ENCODE measurements around the gene GUCY2C. TPM values are rescaled to one million over a fixed set of nuclear protein-coding genes. Genes with fewer than 3 reads are reported as not detected.

GUCY2C gene
- total RNA-seq, 1 donor from 2014 or later, result 1.2 TPM

- H3K27ac Mint-ChIP-seq, result no peak overlapping the region
- DNase-seq (ENCODE audit: low spot score, unreplicated experiment), result no peak
- TF ChIP-seq CTCF (IDR thresholded peaks at IDR 0.05; ENCODE audit: unreplicated experiment), result no peak
- H3K9me3 Mint-ChIP-seq (ENCODE audit: low read depth), result peaks cover 4% of the 10 kb centered on the region
- no peak overlapping the region for H3K4me3 Mint-ChIP-seq (ENCODE audit: low read depth)
- H3K4me1 Mint-ChIP-seq (ENCODE audit: low read depth), result no peaks in the 10 kb centered on the region
- H3K27me3 Mint-ChIP-seq, result no peaks in the 10 kb centered on the region
- peaks cover 3% of the 10 kb centered on the region for H3K36me3 Mint-ChIP-seq (ENCODE audit: insufficient read depth)
Observed at GRCh38 chr12:14589169-14590004, 107.0 kb downstream of the GUCY2C start.

DNA sequence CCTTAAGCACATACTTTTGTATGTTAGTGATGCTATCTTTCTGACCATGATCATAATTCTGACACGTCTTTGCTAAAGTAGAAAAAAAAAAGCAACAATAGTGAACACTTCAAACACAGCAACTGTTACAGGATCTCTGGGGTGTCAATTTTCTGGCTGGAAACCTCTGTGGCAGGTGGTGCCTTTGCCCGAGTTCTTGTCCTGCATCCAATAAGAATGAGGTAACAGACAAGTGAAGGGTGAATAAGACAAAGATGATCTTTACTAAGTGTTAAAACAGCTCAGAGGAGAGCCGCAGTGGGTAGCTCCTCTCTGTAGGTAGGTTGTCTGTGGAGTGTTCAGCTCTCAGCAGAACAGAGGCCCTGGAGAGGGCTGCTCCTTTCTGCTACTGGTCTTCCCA lies 107.8 kb downstream of the GUCY2C start:
- Mint-ChIP-seq H3K4me3 (ENCODE audit: low read depth) (no peak overlapping the region), H3K27ac (no peak overlapping the region), H3K9me3 (ENCODE audit: low read depth) (no peaks in the 10 kb centered on the region), H3K36me3 (ENCODE audit: insufficient read depth) (no peaks in the 10 kb centered on the region), H3K27me3 (no peaks in the 10 kb centered on the region), H3K4me1 (ENCODE audit: low read depth) (no peaks in the 10 kb centered on the region)
- no peak for TF ChIP-seq CTCF (IDR thresholded peaks at IDR 0.05; ENCODE audit: unreplicated experiment)
- DNase-seq (ENCODE audit: low spot score, unreplicated experiment), result no peak

- Mint-ChIP-seq H3K27me3 (no peaks in the 10 kb centered on the region), H3K36me3 (ENCODE audit: insufficient read depth) (peaks cover 4% of the 10 kb centered on the region), H3K9me3 (ENCODE audit: low read depth) (peaks cover 3% of the 10 kb centered on the region), H3K27ac (no peak overlapping the region), H3K4me3 (ENCODE audit: low read depth) (no peak overlapping the region), H3K4me1 (ENCODE audit: low read depth) (peaks cover 9% of the 10 kb centered on the region)
- TF ChIP-seq CTCF (IDR thresholded peaks at IDR 0.05; ENCODE audit: unreplicated experiment), result no peak
- DNase-seq (ENCODE audit: low spot score, unreplicated experiment), result no peak
Observed at GRCh38 chr12:14578646-14579045, 117.8 kb downstream of the GUCY2C start.

- Mint-ChIP-seq H3K4me3 (ENCODE audit: low read depth) (no peak overlapping the region), H3K9me3 (ENCODE audit: low read depth) (no peaks in the 10 kb centered on the region), H3K27me3 (no peaks in the 10 kb centered on the region), H3K36me3 (ENCODE audit: insufficient read depth) (peaks cover 2% of the 10 kb centered on the region), H3K27ac (no peak overlapping the region), H3K4me1 (ENCODE audit: low read depth) (peaks cover 9% of the 10 kb centered on the region)
- no peak for DNase-seq (ENCODE audit: low spot score, unreplicated experiment)
- TF ChIP-seq CTCF (IDR thresholded peaks at IDR 0.05; ENCODE audit: unreplicated experiment), result no peak
Observed at GRCh38 chr12:14577344-14577743, 119.1 kb downstream of the GUCY2C start.

DNA sequence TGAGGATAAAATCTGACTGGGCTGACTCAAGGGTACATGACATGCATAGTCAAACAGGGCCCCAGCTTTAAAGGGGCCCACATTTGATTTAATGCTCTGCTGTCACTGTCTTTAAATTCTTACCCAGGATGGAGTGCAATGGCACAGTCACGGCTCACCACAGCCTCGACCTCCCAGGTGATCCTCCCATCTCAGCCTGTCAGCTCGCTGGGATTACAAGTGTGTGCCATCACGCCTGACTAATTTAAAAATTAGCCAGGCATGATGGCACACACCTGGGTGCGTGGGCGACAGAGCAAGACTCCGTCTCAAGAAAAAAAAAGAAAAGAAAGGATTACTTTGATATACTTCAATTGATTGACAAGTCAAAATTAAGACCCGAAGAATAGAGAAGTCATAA lies 119.5 kb downstream of the GUCY2C start:
- peaks cover 10% of the 10 kb centered on the region for H3K4me1 Mint-ChIP-seq (ENCODE audit: low read depth)
- no peak overlapping the region for H3K4me3 Mint-ChIP-seq (ENCODE audit: low read depth)
- no peak for DNase-seq (ENCODE audit: low spot score, unreplicated experiment)
- no peaks in the 10 kb centered on the region for H3K27me3 Mint-ChIP-seq
- TF ChIP-seq CTCF (IDR thresholded peaks at IDR 0.05; ENCODE audit: unreplicated experiment), result no peak
- no peaks in the 10 kb centered on the region for H3K9me3 Mint-ChIP-seq (ENCODE audit: low read depth)
- no peak overlapping the region for H3K27ac Mint-ChIP-seq
- H3K36me3 Mint-ChIP-seq (ENCODE audit: insufficient read depth), result peaks cover under 1% of the 10 kb centered on the region

Data from progenitor cell of endocrine pancreas (in vitro differentiated cells).